Measurements from ENCODE around the gene MIF.
"Not testable (repeated sequence)": the region's sequence is repeated elsewhere in the genome, so short reads cannot be mapped to it uniquely, and the experiment has no call there.

Gene MIF

DNA sequence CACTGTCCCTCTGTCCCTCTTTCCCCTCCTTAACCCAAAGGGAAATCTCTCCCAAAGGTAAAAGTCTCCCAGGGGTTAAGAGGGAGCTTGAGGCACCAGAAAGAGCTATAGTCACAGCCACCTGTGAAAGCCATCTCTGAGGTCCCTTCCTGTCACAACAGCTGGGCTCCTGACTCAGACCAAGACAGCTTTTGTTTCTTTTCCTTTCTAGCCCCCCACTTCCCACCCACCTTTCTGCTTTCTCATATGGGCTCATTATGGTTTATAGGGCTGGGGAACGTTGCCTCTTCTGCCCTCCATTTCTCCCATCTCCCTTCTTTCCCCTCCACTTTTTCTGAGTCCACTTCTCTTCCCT lies 19.1 kb downstream of the MIF start:
- WGBS (ENCODE audit: extremely low coverage, insufficient coverage, low lambda C conversion rate): no CpG with 5 or more reads among the region's 1 CpG
- DNase-seq: no peak
- Histone ChIP-seq H3K27ac (ENCODE audit: low read depth, low read length) (peak overlapping the region; percentile 70), H3K27me3 (ENCODE audit: insufficient read depth, low read length, poor library complexity) (no peaks in the 10 kb centered on the region), H3K79me2 (ENCODE audit: control insufficient read depth, insufficient read depth, low read length) (no peaks in the 10 kb centered on the region), H3K36me3 (ENCODE audit: control insufficient read depth, insufficient read depth, low read length) (no peaks in the 10 kb centered on the region), H2BK5ac (ENCODE audit: low read length) (peak overlapping the region; percentile 62), H4K8ac (ENCODE audit: low read depth, low read length) (no peak overlapping the region), H3K23ac (ENCODE audit: low read length) (peak overlapping the region; percentile 76), H3K18ac (ENCODE audit: low read length) (peak overlapping the region; percentile 34), H2BK120ac (ENCODE audit: low read depth, low read length) (no peak overlapping the region), H2AK5ac (ENCODE audit: low read length) (peak overlapping the region; percentile 76), H3K79me1 (ENCODE audit: low read length) (no peaks in the 10 kb centered on the region), H3K56ac (ENCODE audit: low read length) (peak overlapping the region; percentile 96), H4K5ac (ENCODE audit: low read length) (no peak overlapping the region), H2BK15ac (replicated peaks; ENCODE audit: low read depth) (no peak overlapping the region), H3K4ac (ENCODE audit: low read depth, low read length) (no peak overlapping the region), H3K4me1 (ENCODE audit: control insufficient read depth, low read depth, low read length) (no peaks in the 10 kb centered on the region), H3K9ac (ENCODE audit: low read length) (peak overlapping the region; percentile 91), H3K4me2 (ENCODE audit: low read length) (peak overlapping the region; percentile 82), H3K4me3 (ENCODE audit: low read length) (peak overlapping the region; percentile 51)

GRCh38 chr22:23913661-23914353 lies 19.6 kb downstream of the MIF start:
- Histone ChIP-seq H2BK5ac (ENCODE audit: low read length) (peak overlapping the region; percentile 62), H3K4ac (ENCODE audit: low read depth, low read length) (no peak overlapping the region), H3K79me2 (ENCODE audit: control insufficient read depth, insufficient read depth, low read length) (no peaks in the 10 kb centered on the region), H4K8ac (ENCODE audit: low read depth, low read length) (no peak overlapping the region), H3K9ac (ENCODE audit: low read length) (peak overlapping the region; percentile 91), H2AK5ac (ENCODE audit: low read length) (no peak overlapping the region), H3K79me1 (ENCODE audit: low read length) (no peaks in the 10 kb centered on the region), H3K36me3 (ENCODE audit: control insufficient read depth, insufficient read depth, low read length) (no peaks in the 10 kb centered on the region), H4K5ac (ENCODE audit: low read length) (peak overlapping the region; percentile 23), H3K27ac (ENCODE audit: low read depth, low read length) (peak overlapping the region; percentile 70), H3K27me3 (ENCODE audit: insufficient read depth, low read length, poor library complexity) (no peaks in the 10 kb centered on the region), H3K56ac (ENCODE audit: low read length) (peak overlapping the region; percentile 96), H3K4me3 (ENCODE audit: low read length) (peak overlapping the region; percentile 51), H3K23ac (ENCODE audit: low read length) (peak overlapping the region; percentile 76), H3K4me2 (ENCODE audit: low read length) (peak overlapping the region; percentile 82), H3K18ac (ENCODE audit: low read length) (peak overlapping the region; percentile 34), H2BK120ac (ENCODE audit: low read depth, low read length) (no peak overlapping the region), H3K4me1 (ENCODE audit: control insufficient read depth, low read depth, low read length) (no peaks in the 10 kb centered on the region), H2BK15ac (replicated peaks; ENCODE audit: low read depth) (no peak overlapping the region)
- peak; percentile 99 for DNase-seq
- WGBS (ENCODE audit: extremely low coverage, insufficient coverage, low lambda C conversion rate): no CpG with 5 or more reads among the region's 44 CpGs

- Histone ChIP-seq H3K79me1 (ENCODE audit: low read length) (no peaks in the 10 kb centered on the region), H3K4me3 (ENCODE audit: low read length) (no peak overlapping the region), H3K27me3 (ENCODE audit: insufficient read depth, low read length, poor library complexity) (no peaks in the 10 kb centered on the region), H3K79me2 (ENCODE audit: control insufficient read depth, insufficient read depth, low read length) (no peaks in the 10 kb centered on the region), H2BK15ac (replicated peaks; ENCODE audit: low read depth) (no peak overlapping the region), H3K56ac (ENCODE audit: low read length) (no peak overlapping the region), H3K4me1 (ENCODE audit: control insufficient read depth, low read depth, low read length) (no peaks in the 10 kb centered on the region), H4K8ac (ENCODE audit: low read depth, low read length) (no peak overlapping the region), H4K5ac (ENCODE audit: low read length) (no peak overlapping the region), H3K36me3 (ENCODE audit: control insufficient read depth, insufficient read depth, low read length) (no peaks in the 10 kb centered on the region), H3K9ac (ENCODE audit: low read length) (no peak overlapping the region), H2BK5ac (ENCODE audit: low read length) (no peak overlapping the region), H3K4me2 (ENCODE audit: low read length) (no peak overlapping the region), H3K4ac (ENCODE audit: low read depth, low read length) (no peak overlapping the region), H3K23ac (ENCODE audit: low read length) (no peak overlapping the region), H2AK5ac (ENCODE audit: low read length) (no peak overlapping the region), H2BK120ac (ENCODE audit: low read depth, low read length) (no peak overlapping the region), H3K18ac (ENCODE audit: low read length) (no peak overlapping the region), H3K27ac (ENCODE audit: low read depth, low read length) (no peak overlapping the region)
- no CpG with 5 or more reads among the region's 3 CpGs for WGBS (ENCODE audit: extremely low coverage, insufficient coverage, low lambda C conversion rate)
- no peak for DNase-seq
Measured at GRCh38 chr22:23915290-23915689, 21.1 kb downstream of the MIF start.

- not testable (repeated sequence) for H2BK15ac ChIP-seq (replicated peaks; ENCODE audit: low read depth); H3K27me3 ChIP-seq (ENCODE audit: insufficient read depth, low read length, poor library complexity); H3K4me3 ChIP-seq (ENCODE audit: low read length); H3K36me3 ChIP-seq (ENCODE audit: control insufficient read depth, insufficient read depth, low read length); H3K56ac ChIP-seq (ENCODE audit: low read length); H2AK5ac ChIP-seq (ENCODE audit: low read length); H3K23ac ChIP-seq (ENCODE audit: low read length); H4K5ac ChIP-seq (ENCODE audit: low read length); H3K79me2 ChIP-seq (ENCODE audit: control insufficient read depth, insufficient read depth, low read length); H2BK5ac ChIP-seq (ENCODE audit: low read length); H3K4ac ChIP-seq (ENCODE audit: low read depth, low read length); H3K4me2 ChIP-seq (ENCODE audit: low read length); H3K27ac ChIP-seq (ENCODE audit: low read depth, low read length); DNase-seq; H3K79me1 ChIP-seq (ENCODE audit: low read length); H3K4me1 ChIP-seq (ENCODE audit: control insufficient read depth, low read depth, low read length); H3K18ac ChIP-seq (ENCODE audit: low read length); H2BK120ac ChIP-seq (ENCODE audit: low read depth, low read length); H4K8ac ChIP-seq (ENCODE audit: low read depth, low read length); H3K9ac ChIP-seq (ENCODE audit: low read length)
- no CpG with 5 or more reads among the region's 1 CpG for WGBS (ENCODE audit: extremely low coverage, insufficient coverage, low lambda C conversion rate)
Measured at GRCh38 chr22:23920267-23920611, 26.1 kb downstream of the MIF start.

- H3K18ac ChIP-seq (ENCODE audit: low read length); H2BK120ac ChIP-seq (ENCODE audit: low read depth, low read length); H3K27ac ChIP-seq (ENCODE audit: low read depth, low read length); H2BK15ac ChIP-seq (replicated peaks; ENCODE audit: low read depth); H3K79me1 ChIP-seq (ENCODE audit: low read length); H4K5ac ChIP-seq (ENCODE audit: low read length); H3K27me3 ChIP-seq (ENCODE audit: insufficient read depth, low read length, poor library complexity); H3K4me2 ChIP-seq (ENCODE audit: low read length); H4K8ac ChIP-seq (ENCODE audit: low read depth, low read length); H3K23ac ChIP-seq (ENCODE audit: low read length); H3K4ac ChIP-seq (ENCODE audit: low read depth, low read length); H3K79me2 ChIP-seq (ENCODE audit: control insufficient read depth, insufficient read depth, low read length); H3K9ac ChIP-seq (ENCODE audit: low read length); H3K36me3 ChIP-seq (ENCODE audit: control insufficient read depth, insufficient read depth, low read length); H3K56ac ChIP-seq (ENCODE audit: low read length); H3K4me1 ChIP-seq (ENCODE audit: control insufficient read depth, low read depth, low read length); H3K4me3 ChIP-seq (ENCODE audit: low read length); H2BK5ac ChIP-seq (ENCODE audit: low read length); H2AK5ac ChIP-seq (ENCODE audit: low read length): not testable (repeated sequence)
- DNase-seq: peak; percentile 32
- WGBS (ENCODE audit: extremely low coverage, insufficient coverage, low lambda C conversion rate): no CpG with 5 or more reads among the region's 13 CpGs
Measured at GRCh38 chr22:23921586-23922201, 27.5 kb downstream of the MIF start.

- Histone ChIP-seq H2BK5ac (ENCODE audit: low read length) (no peak overlapping the region), H3K4me1 (ENCODE audit: control insufficient read depth, low read depth, low read length) (no peaks in the 10 kb centered on the region), H3K27me3 (ENCODE audit: insufficient read depth, low read length, poor library complexity) (no peaks in the 10 kb centered on the region), H3K4me2 (ENCODE audit: low read length) (no peak overlapping the region), H2BK15ac (replicated peaks; ENCODE audit: low read depth) (no peak overlapping the region), H3K79me2 (ENCODE audit: control insufficient read depth, insufficient read depth, low read length) (no peaks in the 10 kb centered on the region), H4K5ac (ENCODE audit: low read length) (no peak overlapping the region), H4K8ac (ENCODE audit: low read depth, low read length) (no peak overlapping the region), H3K18ac (ENCODE audit: low read length) (no peak overlapping the region), H3K4ac (ENCODE audit: low read depth, low read length) (no peak overlapping the region), H3K4me3 (ENCODE audit: low read length) (no peak overlapping the region), H2AK5ac (ENCODE audit: low read length) (no peak overlapping the region), H3K27ac (ENCODE audit: low read depth, low read length) (no peak overlapping the region), H3K56ac (ENCODE audit: low read length) (no peak overlapping the region), H3K9ac (ENCODE audit: low read length) (no peak overlapping the region), H3K36me3 (ENCODE audit: control insufficient read depth, insufficient read depth, low read length) (peaks cover 6% of the 10 kb centered on the region), H3K23ac (ENCODE audit: low read length) (no peak overlapping the region), H2BK120ac (ENCODE audit: low read depth, low read length) (no peak overlapping the region), H3K79me1 (ENCODE audit: low read length) (no peaks in the 10 kb centered on the region)
- DNase-seq: no peak
- WGBS (ENCODE audit: extremely low coverage, insufficient coverage, low lambda C conversion rate): no CpG with 5 or more reads among the region's 2 CpGs
Measured at GRCh38 chr22:23922921-23923320, 28.7 kb downstream of the MIF start.
